ENCODE data around the gene STS. TPM values are rescaled to one million over a fixed set of nuclear protein-coding genes. Genes with fewer than 3 reads are reported as not detected.

Gene STS
- total and polyA plus RNA-seq, 2 donors from 2014 or later = 2.7 to 13.4 TPM

DNA sequence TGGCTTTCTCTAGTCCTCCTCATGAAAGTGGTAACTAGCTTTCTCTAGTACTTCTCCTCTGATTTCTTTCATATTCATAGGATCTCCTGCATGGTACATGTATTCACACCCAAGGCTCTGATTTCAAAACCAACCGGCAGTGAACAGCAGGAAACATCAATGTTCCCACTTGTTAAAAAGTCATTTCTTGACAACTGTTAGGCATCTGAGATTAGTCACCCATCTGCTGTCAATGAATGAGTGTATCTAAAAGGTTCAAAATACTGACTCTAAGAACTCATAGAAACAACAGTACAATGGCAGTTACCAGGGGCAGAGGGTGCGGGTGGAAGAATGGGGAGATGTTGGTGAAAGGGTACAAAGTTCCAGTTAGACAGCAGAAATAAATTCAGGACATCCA is 31.9 kb downstream of the STS start:
- no peak overlapping the region for H3K4me3 ChIP-seq (ENCODE audit: low read length in 3 of 3)
- no peaks in the 10 kb centered on the region for H3K36me3 ChIP-seq (ENCODE audit: control insufficient read depth in 2 of 3, insufficient read depth in 3 of 3, low read length in 3 of 3)
- no peak overlapping the region for H3K27ac ChIP-seq (ENCODE audit: low read depth in 2 of 2, low read length in 2 of 2)
- no peaks in the 10 kb centered on the region for H3K9me3 ChIP-seq (ENCODE audit: control insufficient read depth in 2 of 3, insufficient read depth in 1 of 3, low read length in 3 of 3)
- H3K4me1 ChIP-seq (ENCODE audit: control insufficient read depth in 2 of 3, insufficient read depth in 2 of 3, low read depth in 1 of 3, low read length in 3 of 3) = no peaks in the 10 kb centered on the region
- H3K9ac ChIP-seq (ENCODE audit: low read length in 3 of 3) = no peak overlapping the region
- no peak for DNase-seq
- FAIRE-seq = no peak
- no peaks in the 10 kb centered on the region for H3K27me3 ChIP-seq (ENCODE audit: control insufficient read depth, insufficient read depth, low read length)
- intact Hi-C loops (cut with DNase I) = no loop called here
- TF ChIP-seq, protein P1, sequence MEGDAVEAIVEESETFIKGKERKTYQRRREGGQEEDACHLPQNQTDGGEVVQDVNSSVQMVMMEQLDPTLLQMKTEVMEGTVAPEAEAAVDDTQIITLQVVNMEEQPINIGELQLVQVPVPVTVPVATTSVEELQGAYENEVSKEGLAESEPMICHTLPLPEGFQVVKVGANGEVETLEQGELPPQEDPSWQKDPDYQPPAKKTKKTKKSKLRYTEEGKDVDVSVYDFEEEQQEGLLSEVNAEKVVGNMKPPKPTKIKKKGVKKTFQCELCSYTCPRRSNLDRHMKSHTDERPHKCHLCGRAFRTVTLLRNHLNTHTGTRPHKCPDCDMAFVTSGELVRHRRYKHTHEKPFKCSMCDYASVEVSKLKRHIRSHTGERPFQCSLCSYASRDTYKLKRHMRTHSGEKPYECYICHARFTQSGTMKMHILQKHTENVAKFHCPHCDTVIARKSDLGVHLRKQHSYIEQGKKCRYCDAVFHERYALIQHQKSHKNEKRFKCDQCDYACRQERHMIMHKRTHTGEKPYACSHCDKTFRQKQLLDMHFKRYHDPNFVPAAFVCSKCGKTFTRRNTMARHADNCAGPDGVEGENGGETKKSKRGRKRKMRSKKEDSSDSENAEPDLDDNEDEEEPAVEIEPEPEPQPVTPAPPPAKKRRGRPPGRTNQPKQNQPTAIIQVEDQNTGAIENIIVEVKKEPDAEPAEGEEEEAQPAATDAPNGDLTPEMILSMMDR (IDR thresholded peaks at IDR 0.05; ENCODE audit: borderline replicate concordance, extremely low read depth, insufficient read depth) = no peak

DNA sequence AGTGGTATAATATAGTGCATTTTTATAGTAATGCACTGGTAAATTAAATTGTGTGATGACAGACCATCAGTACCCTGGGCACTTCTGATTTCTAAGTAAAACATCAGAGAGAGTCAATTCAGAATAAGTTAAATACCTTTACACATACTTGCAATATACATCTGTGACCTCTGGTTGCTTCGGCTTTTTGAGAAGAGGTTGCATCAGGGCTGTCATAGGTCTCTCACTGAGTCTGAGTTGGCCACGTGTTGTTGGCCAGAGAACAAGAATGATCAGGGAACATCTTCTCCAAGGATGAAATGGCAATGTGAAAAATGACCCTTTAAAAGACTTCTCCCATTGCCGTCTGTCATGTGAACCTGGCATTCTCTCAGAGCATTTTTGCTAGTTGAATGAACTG is 37.3 kb downstream of the STS start:
- H3K9ac ChIP-seq (ENCODE audit: low read length in 3 of 3) = no peak overlapping the region
- no peak overlapping the region for H3K27ac ChIP-seq (ENCODE audit: low read depth in 2 of 2, low read length in 2 of 2)
- no peaks in the 10 kb centered on the region for H3K9me3 ChIP-seq (ENCODE audit: control insufficient read depth in 2 of 3, insufficient read depth in 1 of 3, low read length in 3 of 3)
- FAIRE-seq (no peak), DNase-seq (no peak)
- no peaks in the 10 kb centered on the region for H3K27me3 ChIP-seq (ENCODE audit: control insufficient read depth, insufficient read depth, low read length)
- no peak overlapping the region for H3K4me3 ChIP-seq (ENCODE audit: low read length in 3 of 3)
- H3K36me3 ChIP-seq (ENCODE audit: control insufficient read depth in 2 of 3, insufficient read depth in 3 of 3, low read length in 3 of 3) = no peaks in the 10 kb centered on the region
- H3K4me1 ChIP-seq (ENCODE audit: control insufficient read depth in 2 of 3, insufficient read depth in 2 of 3, low read depth in 1 of 3, low read length in 3 of 3) = no peaks in the 10 kb centered on the region
- intact Hi-C loops (cut with DNase I) = no loop called here
- TF ChIP-seq, protein P1 (IDR thresholded peaks at IDR 0.05; ENCODE audit: borderline replicate concordance, extremely low read depth, insufficient read depth) = no peak

DNA sequence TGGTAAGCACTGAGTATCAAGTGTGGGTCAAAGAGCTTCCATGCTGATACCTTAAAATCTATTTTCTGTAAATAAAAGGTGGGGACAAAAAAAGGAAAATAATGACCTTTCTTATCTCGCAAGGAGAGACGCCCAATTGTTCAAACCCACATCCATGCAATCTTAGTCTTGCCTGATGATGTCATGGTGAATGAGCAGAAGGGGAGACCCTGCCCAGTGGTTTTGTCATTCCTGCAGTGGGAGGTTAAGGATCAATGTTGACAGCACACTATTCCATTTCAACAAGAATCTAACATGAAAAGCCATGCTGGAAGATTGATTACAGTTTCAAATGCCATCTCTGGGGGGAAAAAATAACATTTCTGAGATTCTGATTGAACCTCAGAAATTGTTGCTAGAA is 41.2 kb downstream of the STS start:
- Histone ChIP-seq H3K4me3 (ENCODE audit: low read length in 3 of 3) (no peak overlapping the region), H3K9ac (ENCODE audit: low read length in 3 of 3) (no peak overlapping the region), H3K36me3 (ENCODE audit: control insufficient read depth in 2 of 3, insufficient read depth in 3 of 3, low read length in 3 of 3) (no peaks in the 10 kb centered on the region), H3K27ac (ENCODE audit: low read depth in 2 of 2, low read length in 2 of 2) (no peak overlapping the region), H3K27me3 (ENCODE audit: control insufficient read depth, insufficient read depth, low read length) (no peaks in the 10 kb centered on the region), H3K4me1 (ENCODE audit: control insufficient read depth in 2 of 3, insufficient read depth in 2 of 3, low read depth in 1 of 3, low read length in 3 of 3) (no peaks in the 10 kb centered on the region), H3K9me3 (ENCODE audit: control insufficient read depth in 2 of 3, insufficient read depth in 1 of 3, low read length in 3 of 3) (no peaks in the 10 kb centered on the region)
- FAIRE-seq (no peak), DNase-seq (no peak)
- TF ChIP-seq, protein P1 (IDR thresholded peaks at IDR 0.05; ENCODE audit: borderline replicate concordance, extremely low read depth, insufficient read depth) = no peak
- intact Hi-C loops (cut with DNase I) = no loop called here

DNA sequence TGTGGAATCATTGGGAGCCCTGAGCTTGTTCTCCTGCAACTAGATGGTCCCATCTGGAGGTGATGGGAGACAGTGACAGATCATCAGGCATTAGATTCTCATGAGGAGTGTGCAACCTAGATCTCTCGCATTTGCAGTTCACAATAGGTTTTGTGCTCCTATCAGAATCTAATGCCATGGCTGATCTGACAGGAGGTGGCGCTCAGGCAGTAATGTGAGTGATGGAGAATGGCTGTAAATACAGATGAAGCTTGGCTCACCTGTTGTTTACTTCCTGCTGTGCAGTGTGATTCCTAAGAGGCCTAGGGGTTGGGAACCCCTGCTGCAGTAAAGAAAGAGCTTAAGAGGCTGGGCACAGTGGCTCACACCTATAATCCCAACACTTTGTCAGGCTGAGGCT is 42.6 kb downstream of the STS start:
- H3K9ac ChIP-seq (ENCODE audit: low read length in 3 of 3) = no peak overlapping the region
- H3K4me1 ChIP-seq (ENCODE audit: control insufficient read depth in 2 of 3, insufficient read depth in 2 of 3, low read depth in 1 of 3, low read length in 3 of 3) = no peaks in the 10 kb centered on the region
- no peak overlapping the region for H3K27ac ChIP-seq (ENCODE audit: low read depth in 2 of 2, low read length in 2 of 2)
- no peak for FAIRE-seq
- no peaks in the 10 kb centered on the region for H3K36me3 ChIP-seq (ENCODE audit: control insufficient read depth in 2 of 3, insufficient read depth in 3 of 3, low read length in 3 of 3)
- TF ChIP-seq, protein P1 (IDR thresholded peaks at IDR 0.05; ENCODE audit: borderline replicate concordance, extremely low read depth, insufficient read depth) = no peak
- DNase-seq = no peak
- H3K9me3 ChIP-seq (ENCODE audit: control insufficient read depth in 2 of 3, insufficient read depth in 1 of 3, low read length in 3 of 3) = no peaks in the 10 kb centered on the region
- intact Hi-C loops (cut with DNase I) = no loop called here
- H3K27me3 ChIP-seq (ENCODE audit: control insufficient read depth, insufficient read depth, low read length) = no peaks in the 10 kb centered on the region
- H3K4me3 ChIP-seq (ENCODE audit: low read length in 3 of 3) = no peak overlapping the region

Data from kidney (tissue), 14 donors.